ELR (cell line): ENCODE results near the gene RGS3.
"Not testable (repeated sequence)": the region's sequence is repeated elsewhere in the genome, so short reads cannot be mapped to it uniquely, and the experiment has no call there.

Experiments
- DNase-seq: peaks from one replicate; pipeline ENCODE4 v3.0.0-alpha.2; 2015; ENCODE audit warnings: low read depth

The RGS3 gene

DNA sequence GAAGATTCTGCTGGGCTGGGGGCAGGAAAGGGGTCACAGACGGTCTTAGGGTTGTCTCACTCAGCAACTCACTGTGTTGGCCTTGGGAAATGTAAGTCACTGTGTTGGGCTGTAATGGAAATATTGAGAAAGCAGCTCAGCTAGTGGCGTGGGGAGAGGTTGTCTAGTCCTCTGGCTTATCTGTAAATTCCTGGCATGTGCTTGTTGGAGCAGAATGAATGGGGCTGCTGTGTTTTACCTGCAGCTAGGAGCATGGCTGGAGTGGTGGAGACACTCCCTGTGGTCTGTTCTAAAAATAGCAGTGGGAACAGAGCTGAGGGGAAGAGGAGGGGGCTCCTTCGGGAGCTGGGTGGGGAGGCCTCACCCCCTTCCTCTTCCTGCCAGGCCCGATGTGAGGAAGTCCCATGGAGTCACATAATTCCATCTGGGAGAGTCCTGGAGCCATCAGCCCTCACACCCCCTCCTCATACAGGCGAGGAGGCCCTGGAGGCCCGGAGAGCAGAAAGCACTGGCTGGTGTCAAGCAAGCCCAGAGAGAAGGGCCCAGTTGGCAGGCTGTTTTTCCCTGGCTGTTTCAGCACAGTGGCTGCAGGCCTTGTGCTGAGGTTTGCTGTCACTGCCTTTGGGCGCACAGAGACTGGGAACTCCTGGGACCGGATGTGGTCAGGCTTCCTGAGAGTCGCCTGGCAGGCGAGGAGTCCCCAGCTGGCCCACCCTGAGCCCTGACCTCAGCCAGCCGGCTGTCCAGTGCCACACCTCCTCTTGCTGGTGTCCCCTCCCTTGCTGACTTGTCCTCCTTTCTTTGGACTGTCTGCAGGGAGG, 84.9 kb downstream of the RGS3 start:
- DNase-seq: no peak

DNA sequence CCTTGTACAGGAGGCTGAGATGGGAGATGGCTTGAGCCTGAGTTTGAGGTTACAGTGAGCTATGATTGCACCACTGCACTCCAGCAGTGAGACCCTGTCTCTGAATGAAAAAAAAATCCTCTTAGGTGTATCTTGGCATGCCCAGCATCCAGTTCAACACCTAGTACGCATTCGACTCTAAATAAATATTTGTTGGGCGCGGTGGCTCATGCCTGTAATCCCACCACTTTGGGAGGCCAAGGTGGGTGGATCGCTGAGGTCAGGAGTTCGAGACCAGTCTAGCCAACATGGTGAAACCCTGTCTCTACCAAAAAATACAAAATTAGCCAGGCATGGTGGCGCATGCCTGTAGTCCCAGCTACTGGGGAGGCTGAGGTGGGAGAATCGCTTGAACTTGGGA, 86.4 kb downstream of the RGS3 start:
- DNase-seq: not testable (repeated sequence)

DNA sequence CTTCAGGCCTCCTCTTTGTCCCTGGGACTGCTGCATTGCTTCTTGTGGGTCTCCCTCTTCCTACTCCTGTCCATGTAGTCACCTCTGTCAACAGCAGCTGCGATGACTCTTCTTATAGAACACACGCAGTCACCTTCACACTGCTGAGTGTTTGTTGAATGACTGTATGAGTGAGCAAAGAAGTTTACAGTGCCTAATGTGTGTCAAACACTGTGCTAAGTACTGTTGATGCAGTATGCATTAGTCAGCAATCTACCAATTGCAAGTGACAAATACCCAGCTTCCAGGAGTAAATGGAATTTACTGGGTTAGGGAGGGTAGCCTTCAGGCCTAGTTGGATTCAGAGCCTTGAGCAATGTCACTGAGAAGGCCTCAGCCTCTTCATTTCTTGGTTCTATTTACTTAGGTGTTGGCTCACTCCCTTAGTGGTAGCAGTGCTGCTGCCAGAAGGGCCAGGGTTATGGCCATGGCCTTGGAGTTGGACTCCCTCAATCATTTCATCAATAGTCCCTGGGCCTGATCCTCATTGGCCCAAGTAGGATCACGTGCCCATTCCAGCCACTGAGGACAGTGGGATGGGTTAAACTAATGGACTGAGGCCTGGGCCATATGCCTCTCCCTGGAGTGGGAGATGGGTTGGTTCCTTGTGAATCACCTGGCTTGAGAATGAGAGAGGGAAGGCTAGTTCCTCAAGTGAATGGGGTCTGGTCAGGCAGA, 93.5 kb downstream of the RGS3 start:
- peak; percentile 60 for DNase-seq

DNA sequence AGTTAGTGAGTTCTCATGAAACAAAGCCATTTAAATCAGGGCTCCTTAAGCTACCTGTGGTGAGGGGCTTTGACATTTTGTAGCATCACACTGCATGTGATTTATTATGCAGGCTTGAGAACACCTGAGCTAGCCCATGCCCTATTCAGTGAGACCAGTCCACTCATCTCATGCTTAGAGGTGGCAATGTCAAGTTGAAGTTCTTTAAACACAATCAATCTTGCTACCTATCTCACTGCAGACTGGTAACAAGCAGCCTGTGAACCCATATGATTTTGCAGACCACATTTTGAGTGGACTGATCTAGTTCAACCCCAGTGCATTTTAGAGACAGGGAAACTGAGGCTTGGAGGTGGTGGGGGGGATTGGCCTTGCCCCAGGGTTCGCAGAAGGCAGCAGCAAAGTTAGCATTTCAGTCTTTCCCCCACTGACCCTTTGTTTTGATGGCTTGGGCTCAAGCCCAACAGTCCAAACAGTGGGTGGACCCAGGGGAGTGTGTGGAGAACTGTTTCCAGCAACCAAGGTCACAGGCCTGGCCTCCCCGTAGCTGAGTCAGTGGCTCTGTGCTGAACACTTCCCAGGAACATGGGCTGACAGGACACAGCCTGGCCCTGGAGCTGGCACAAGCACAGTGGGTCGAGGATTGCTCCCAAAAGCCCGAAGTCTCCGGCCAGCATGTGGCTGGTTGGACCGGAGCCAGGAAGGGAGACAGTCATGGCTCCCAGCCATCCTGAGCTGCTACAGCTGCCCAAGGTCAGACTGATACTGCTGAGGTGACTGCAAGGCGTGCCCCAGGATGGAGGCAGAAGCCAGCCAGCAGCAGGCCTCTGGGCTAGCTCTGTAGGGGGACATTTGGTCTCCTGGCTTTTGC, 95.3 kb downstream of the RGS3 start:
- DNase-seq: peak; percentile 30

DNA sequence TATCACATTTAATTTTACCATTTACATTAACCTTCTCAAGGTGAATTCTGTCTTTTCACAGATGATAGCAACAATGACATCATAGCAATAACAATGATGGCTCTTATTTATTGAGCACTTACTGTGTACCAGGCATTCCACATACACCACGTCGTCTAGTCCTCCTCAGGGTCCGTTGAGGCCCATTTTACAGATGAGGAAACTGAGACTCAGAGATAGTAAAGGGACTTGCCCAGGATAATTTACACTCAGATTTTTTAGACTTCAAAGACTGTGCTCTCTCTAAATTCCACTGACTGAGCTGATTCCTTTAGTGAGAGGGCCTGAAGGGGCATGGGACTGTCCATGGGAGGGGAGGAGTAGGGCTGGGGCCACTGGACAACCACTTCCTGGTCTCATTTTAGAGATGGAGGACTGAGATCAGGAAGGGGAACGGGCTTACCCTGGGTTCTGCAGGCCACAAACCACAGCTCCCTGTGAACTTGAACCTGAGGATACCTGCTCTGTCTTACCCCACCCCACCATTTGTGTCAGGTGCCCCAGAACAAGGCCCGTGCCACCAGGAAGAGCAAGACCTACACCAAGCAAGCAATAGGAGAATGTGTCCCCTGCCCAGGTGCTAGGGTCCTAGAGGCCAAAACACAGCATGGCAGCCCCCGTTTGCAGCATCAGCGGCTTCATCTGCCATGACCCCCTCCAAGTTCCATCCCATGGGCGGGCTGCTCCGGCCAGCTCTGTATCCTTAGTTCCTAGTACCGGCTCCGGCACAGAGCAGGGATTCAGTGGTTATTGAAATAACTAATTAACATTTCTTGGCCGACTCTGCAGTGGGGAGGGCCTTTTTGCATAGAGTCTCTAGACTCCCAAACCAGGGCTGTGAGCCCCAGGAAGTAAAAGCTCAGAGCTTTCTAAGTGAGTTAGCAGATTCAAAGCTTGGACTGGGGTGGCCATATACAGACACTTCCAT, 96.6 kb downstream of the RGS3 start:
- no peak for DNase-seq

DNA sequence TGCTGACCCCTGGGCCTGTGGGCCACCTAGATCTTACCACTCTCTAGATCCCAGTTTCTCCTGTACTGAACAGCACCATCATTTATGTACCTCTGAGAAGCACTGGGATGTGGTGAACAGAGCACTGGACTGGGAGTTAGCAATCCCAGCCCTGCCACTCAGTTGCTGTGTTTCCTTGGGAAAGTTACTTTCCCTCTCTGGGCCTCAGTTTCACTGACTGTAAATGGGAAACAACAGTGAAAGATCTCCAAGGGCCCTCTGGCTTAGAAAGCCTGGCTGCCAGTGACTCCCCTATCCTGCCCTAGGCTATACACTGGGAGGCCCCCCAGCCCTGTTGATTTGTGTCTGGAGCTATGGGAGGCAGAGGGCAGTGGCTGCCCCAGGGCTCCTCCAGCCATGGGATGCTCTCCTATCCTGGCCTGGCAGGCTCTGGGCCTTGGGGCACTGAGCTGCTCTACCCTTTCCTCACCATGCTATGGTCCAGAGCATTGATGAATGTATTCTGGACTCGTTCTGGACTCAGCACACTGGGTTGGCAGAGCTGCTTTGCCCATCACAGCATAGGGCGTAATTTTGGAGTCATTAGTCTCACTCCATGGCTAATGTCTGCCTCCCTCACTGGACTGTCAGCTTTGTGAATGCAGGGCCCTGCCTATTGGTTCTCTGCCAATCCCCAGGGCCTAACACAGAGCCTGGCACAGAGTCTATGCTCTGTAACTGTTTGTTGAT, 99.3 kb downstream of the RGS3 start:
- no peak for DNase-seq

DNA sequence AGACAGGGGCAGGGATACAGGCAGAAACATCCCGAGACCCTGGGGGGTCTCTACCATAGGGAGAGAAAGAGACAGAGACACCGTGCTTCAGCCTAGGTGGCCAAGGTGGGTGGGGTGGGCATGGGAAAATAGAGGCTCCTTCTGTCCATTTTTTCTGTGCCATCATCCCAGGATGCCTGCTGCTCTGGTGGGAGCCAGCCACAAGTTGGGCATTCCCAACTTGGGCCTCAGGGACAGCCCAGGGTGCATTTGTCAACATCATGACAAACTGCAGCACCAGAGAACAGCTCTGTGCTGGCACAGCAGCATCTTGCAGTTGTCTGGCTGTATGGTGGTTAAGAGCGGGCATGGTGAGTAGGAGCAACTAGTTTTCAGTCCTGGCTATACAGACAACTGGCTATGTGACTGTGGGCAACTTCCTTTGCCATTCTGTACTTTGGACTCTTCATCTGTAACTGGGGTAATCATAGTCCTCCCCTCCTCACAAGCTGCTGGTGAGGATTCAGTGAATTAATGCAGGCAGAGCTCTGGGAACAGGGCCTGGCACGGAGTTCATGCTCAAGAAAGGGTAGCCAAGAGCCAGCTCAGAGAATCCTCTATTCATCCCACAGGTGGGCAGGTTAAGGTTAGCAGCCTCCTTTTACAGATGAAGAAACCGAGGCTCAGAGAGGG, 100.4 kb downstream of the RGS3 start:
- DNase-seq: no peak

DNA sequence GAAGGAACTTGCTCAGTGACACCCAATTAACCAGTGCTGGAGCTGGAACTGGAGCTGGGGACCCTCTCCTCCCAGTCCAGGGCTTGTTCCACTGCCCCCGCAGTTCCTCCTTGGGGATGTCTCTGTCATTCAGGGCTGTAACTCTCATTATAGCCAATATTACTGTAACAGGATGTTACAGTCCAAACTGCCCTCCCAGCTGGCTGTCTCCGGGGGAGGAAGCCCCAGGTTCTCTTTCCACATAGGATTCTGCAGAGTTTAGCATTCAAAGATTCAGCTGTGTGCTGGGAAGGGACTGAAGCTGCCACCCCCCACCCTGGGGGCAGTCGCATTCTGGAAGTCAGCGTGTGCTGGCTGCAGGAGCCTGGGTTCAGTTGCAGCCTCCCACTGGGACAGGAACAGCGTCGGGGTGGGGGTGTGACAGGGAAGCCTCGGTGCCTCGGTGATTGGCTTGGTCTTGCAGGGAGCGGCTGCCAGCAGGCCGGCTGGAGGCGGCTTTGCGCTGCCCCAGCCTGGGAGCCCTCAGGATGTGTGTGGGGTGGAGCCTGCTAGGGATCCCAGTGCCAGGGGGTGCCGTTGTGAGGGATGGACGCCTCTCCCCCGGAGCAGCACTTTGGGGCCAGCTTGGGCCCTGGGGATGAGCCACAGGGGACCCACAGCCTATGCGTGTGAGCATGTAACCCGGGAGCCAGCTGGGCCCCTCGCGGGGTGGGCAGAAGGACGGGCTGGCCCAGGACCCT, 101.1 kb downstream of the RGS3 start:
- DNase-seq: peak; percentile 81

DNA sequence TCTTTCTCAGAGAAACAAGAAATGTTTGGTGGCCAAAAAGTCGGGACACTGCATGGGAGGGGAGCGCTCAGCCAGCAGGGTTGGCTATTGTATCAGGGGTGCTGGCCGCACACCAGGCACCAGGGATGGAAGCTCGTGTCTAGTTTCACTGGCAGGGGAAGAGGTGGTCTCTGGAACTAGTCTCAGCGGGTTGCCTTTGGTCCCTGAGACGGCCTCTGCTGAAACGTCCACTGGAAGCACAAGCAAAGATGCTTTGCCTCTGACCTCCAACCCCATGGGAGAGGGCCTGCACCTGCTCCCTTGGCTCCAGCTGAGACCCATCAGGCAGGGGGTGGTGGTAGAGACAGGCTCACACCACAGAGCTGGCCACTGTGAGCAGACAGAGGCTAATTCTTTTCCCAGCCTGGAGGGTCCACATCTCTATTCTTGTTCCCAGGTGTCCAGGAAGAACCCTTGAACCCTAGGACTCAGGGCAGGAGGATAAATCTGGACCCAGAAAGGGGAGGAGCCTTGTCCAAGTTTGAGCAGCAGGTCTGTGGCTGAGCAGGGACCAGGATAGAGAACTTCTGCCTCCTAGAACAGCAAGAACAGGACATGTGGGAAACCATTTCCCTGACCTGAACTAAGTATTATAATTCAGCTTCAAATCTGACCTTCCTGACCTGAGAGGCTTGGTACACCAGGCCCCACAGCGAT, 102.6 kb downstream of the RGS3 start:
- DNase-seq: no peak

DNA sequence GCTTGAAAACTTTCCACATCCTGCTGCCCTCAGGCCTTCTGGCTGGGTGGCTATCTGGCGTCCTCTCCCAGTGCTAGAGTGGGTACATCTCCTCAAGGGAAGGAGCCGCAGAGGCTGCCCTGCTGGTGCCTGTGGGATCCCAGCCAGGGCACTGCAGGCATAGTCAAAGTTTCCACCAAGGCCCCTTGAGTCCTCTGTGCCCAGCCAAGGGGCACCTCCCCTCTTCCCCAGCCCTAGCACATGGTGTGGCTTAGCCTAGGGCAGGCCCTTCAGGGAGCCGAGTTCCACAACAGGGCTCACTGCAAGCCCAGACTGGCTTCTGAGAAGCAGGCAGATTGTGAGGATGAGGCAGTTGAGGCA, 103.2 kb downstream of the RGS3 start:
- DNase-seq: peak; percentile 23

DNA sequence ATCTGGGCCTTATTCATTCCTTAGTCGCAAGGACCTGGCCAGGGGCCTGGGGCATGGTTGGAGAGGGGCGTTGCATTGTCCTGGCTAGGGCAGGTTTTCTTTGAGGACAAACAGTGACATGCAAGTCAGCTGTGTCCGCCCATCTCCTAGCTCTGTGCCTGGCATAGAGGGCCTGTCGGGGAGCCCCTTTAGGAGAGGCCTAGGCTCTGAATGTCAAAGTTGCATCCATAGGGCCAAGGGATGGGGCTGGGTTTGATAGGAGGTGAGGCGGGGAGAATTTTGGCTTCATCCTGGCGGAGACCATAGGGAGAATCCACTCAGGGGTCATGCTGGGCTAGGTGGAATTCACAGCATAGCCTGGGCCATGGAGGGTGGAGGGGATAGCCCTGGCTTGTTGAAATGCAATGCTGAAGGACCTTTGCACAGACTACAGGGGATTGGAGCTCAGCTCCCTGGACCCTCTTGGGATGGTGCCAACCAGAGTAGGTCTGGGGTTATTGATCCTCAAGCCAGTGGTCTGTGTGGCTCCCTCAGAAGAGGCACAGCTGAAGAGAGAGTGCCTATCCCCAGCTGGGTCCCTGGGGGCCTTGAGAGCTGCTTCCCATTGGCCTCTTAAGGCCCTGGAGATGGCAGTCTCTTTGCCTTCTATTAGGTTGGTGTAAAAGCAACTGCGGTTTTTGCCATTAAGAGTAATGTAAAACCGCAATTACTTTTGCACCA, 104.0 kb downstream of the RGS3 start:
- no peak for DNase-seq

DNA sequence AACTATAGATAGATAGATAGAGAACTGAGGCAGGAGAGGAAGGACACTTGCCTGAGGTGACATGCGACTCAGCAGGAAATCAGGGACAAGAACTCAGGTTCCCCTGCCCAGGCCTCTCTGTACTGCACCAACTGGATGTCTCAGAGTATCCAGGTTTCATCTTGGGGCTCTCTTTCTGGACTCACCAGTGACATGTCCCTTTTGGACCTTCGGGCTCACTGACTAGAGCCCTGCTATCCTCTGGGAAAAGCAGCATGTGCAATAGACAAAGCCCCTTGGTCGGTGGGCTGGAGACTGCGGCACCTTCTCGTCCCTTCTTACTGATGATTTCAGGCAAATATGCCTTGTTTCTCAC, 104.5 kb downstream of the RGS3 start:
- DNase-seq: no peak

DNA sequence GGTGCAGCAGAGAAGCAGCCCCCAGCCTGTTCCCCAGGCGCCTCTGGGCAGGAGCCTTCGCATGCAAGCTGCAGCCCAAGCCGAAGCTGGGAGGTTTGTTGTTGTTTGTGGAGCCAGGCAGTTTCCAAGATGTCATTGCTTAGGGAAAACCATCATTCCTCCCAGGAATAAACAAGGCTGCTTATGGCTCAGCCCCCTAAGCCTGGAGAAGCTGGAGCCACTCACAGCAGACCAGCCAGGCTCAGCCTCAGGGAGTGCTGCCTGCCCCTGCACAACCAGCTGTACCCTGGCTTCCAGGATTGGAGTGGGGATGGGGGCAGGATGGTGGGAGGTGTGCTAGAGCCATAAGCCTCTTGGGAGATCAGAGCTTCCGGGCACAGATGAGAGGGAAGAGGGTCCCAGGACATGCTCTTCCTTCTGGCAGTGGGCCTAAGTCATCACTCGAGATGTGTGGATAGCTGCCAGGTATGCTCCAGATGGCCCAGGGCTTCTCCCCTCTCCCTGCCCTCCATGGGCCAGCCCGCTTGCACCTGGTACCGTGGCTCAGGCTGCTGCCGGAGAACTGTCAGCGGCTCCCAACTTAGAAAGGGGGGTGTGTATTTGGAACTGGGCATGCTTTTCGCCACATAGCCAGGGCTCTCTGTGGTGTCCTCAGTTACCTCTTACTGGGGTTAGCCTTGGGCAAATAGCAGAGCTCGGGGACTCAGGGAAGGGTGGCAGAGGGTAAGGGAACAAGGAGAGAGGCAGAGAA, 105.2 kb downstream of the RGS3 start:
- no peak for DNase-seq

DNA sequence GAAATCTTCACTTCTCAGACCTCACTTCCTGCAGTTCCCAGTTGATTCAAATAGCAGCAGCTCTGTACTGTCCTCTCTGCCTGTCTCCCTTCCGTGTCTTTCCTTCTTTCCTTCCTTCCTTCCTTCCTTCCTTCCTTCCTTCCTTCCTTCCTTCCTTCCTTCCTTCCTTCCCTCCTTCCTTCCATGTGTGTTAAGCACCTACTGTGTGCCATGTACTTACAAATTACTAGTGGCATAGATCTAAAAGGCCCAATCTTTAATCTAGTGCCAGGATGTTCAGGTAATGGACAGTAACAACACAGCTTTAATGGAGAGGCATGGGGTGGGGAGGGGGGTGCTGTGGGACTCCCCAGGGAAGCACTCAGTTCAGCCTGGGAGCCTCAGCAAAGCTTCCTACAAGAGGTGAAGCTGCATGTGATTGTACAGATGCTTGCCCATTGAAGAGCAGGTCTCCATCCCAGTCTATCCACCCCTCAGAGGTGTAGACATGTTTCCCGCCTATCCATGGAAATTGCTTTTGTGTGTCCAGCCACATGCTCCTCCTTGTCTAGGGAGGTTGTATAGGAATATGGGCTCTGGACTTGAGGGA, 106.0 kb downstream of the RGS3 start:
- no peak for DNase-seq

DNA sequence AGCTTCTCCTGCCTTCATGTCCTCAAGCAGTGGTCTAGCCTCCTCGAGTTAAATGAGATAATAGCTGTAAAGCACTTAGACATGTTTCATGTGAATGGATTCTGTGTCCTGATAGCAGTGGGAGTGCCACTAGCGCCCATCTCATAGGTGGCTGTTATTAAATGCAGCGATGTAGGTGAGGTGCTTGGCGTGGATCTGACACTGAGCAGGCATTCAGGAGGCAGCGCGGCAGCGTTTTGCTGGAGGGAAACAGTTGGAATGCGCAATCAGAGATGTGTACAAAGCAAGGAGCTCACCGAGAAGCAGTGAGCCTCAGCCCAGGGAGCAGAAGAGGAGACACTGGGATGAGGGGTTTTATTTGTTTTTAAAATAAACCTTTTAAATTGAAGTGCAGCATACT, 106.6 kb downstream of the RGS3 start:
- no peak for DNase-seq

DNA sequence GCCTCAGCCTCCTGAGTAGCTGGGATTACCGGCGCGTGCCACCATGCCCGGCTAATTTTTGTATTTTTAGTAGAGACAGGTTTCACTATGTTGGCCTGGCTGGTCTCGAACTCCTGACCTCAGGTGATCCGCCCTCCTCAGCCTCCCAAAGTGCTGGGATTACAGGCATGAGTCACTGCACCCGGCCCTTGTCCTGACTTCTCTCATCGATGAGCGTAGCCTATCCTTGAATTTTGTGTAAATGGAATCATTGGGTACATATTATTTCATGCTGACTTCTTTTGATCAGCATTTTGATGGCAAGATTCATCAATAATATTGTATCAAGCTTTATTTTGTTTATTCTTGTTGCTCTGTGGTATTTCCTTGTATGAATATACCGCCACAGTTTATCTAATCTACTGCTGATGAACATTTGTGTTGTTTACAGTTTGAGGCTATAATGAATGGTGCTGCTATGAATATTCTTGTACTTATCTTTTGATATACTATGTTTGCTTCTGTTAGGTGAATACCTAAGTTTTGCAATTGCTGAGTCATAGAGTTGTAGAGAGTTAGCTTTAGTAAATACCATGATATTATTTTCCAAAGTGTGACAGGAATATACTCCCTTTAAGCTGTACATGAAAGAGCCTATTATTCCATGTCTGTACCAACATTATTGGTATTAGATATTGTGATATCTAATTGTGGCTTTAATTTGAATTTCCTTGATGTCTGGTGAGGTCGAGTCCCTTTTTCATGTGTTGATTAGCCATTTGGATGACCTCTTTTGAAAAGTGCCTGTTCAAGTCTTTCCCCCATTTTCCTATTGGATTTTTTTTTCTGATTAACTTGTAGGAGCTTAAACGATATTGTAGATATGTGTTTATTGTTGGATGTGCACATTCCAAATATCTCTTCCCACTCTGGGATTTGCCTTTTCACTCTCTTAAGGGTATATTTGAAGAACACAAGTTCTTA, 107.5 kb downstream of the RGS3 start:
- peak; percentile 51 for DNase-seq
